PFSK-1 (cell line): ENCODE results near the gene GAPT.

ENCODE experiments used
- FOXP2 ChIP-seq: optimal IDR thresholded peaks from 2 replicates; pipeline ENCODE3; 2011; ENCODE audit warnings: borderline replicate concordance, control low read depth, inconsistent platforms; ENCODE audit not compliant: insufficient read depth; ENCODE audit errors: extremely low read length, extremely low read depth
- POLR2AphosphoS5 ChIP-seq: IDR thresholded peaks from 2 replicates; pipeline ENCODE4 v1.6.1; 2012; ENCODE audit warnings: low read depth, mild to moderate bottlenecking, control low read depth, low read length, moderate library complexity
- REST ChIP-seq, 2 experiments: IDR thresholded peaks; 2 replicates each; pipeline versions ENCODE4 v1.6.1 to v1.8.0; 2011 to 2012; ENCODE audit warnings: low read depth in 2 of 2, low read length in 2 of 2, control low read depth in 1 of 2, inconsistent platforms in 1 of 2, mild to moderate bottlenecking in 1 of 2, moderate library complexity in 1 of 2; ENCODE audit not compliant: insufficient read depth in 1 of 2
- SIN3A ChIP-seq: IDR thresholded peaks from 2 replicates; pipeline ENCODE4 v1.6.1; 2012; ENCODE audit warnings: mild to moderate bottlenecking, low read length, moderate library complexity, borderline replicate concordance; ENCODE audit not compliant: insufficient read depth
- TAF1 ChIP-seq: IDR thresholded peaks from 2 replicates; pipeline ENCODE4 v1.6.1; 2012; ENCODE audit warnings: low read length, control low read depth, borderline replicate concordance; ENCODE audit not compliant: insufficient read depth

Gene GAPT

GRCh38 chr5:58475404-58475803 lies 15.8 kb upstream of the GAPT start:
- no peak for TF ChIP-seq SIN3A

GRCh38 chr5:58477760-58478376 lies 13.4 kb upstream of the GAPT start:
- TF ChIP-seq FOXP2 (no peak), TAF1 (no peak), SIN3A (no peak), POLR2AphosphoS5 (no peak), REST (IDR thresholded peaks at IDR 0.05; ENCODE audit: insufficient read depth in 1 of 2, low read depth in 2 of 2, low read length in 2 of 2) (no peak)

- TF ChIP-seq REST (IDR thresholded peaks at IDR 0.05; ENCODE audit: insufficient read depth in 1 of 2, low read depth in 2 of 2, low read length in 2 of 2) (no peak), FOXP2 (no peak), POLR2AphosphoS5 (no peak), TAF1 (no peak), SIN3A (no peak)
These were observed 10.1 kb upstream of the GAPT start for GRCh38 chr5:58481066-58481676.

GRCh38 chr5:58481828-58482227 lies 9.4 kb upstream of the GAPT start:
- TF ChIP-seq REST (IDR thresholded peaks at IDR 0.05; ENCODE audit: insufficient read depth in 1 of 2, low read depth in 2 of 2, low read length in 2 of 2) = no peak
- no peak for TF ChIP-seq FOXP2
- TF ChIP-seq SIN3A = no peak
- TF ChIP-seq TAF1 = no peak
- TF ChIP-seq POLR2AphosphoS5 = no peak

- TF ChIP-seq FOXP2 = no peak
- TF ChIP-seq REST (IDR thresholded peaks at IDR 0.05; ENCODE audit: insufficient read depth in 1 of 2, low read depth in 2 of 2, low read length in 2 of 2) = no peak
- TF ChIP-seq TAF1 = no peak
- TF ChIP-seq POLR2AphosphoS5 = no peak
- TF ChIP-seq SIN3A = no peak
These were observed 8.7 kb upstream of the GAPT start for GRCh38 chr5:58482536-58482935.
